SK-N-SH (cell line): Measurements from ENCODE around the gene CCDC28A. TPM values are rescaled to one million over a fixed set of nuclear protein-coding genes. Genes with fewer than 3 reads are reported as not detected.

Source experiments
- CTCF ChIA-PET: fragments of 300-600, 350-600 bp; formaldehyde crosslinking; extraction: SDS; loops from one replicate; lab custom pipeline; 2021; lab: Yijun Ruan, JAX
- POLR2A ChIA-PET: fragments of 350-600 bp; sonication (Branson Sonifier 250); formaldehyde crosslinking; extraction: SDS; loops from one replicate; lab custom pipeline; 2020; ENCODE audit warnings: antibody characterized with exemption, inconsistent platforms; lab: Yijun Ruan, JAX
- DNase-seq: peaks from one replicate; pipeline ENCODE4 v3.0.0; 2012
- H2AFZ ChIP-seq: fragments of 200-600 bp; sonication (generic); 2 replicates; pipeline ENCODE4 v1.8.1; 2016; ENCODE audit warnings: antibody characterized with exemption, mild to moderate bottlenecking, low read depth
- H3F3A ChIP-seq: fragments of 200-600 bp; sonication (generic); replicated peaks from 2 replicates; pipeline ENCODE3; 2016; ENCODE audit warnings: antibody characterized with exemption, mild to moderate bottlenecking; ENCODE audit not compliant: insufficient read depth
- H3K27ac ChIP-seq, 2 experiments: fragments of 200-500 bp in 1 of 2; fragments of 200-600 bp in 1 of 2; sonication (Bioruptor generic) in 1 of 2; sonication (generic), shearing (Covaris generic) in 1 of 2; 2 replicates each; pipeline versions ENCODE4 v1.5.1 to v1.6.1; 2014 to 2016; ENCODE audit warnings: low read depth in 2 of 2, inconsistent platforms in 1 of 2, low read length in 1 of 2, mild to moderate bottlenecking in 1 of 2, mixed read lengths in 1 of 2
- H3K27me3 ChIP-seq: fragments of 200-600 bp; sonication (generic), shearing (Covaris generic); 2 replicates; pipeline ENCODE4 v1.6.1; 2016; ENCODE audit warnings: mixed run types; ENCODE audit not compliant: insufficient read depth
- H3K36me3 ChIP-seq, 2 experiments: fragments of 200-500 bp in 1 of 2; fragments of 200-600 bp in 1 of 2; sonication (Bioruptor generic) in 1 of 2; sonication (generic) in 1 of 2; replicated peaks in 1 of 2; 2 replicates each; pipeline versions ENCODE3 to v1.5.1; 2014 to 2016; ENCODE audit warnings: low read length in 1 of 2, mild to moderate bottlenecking in 1 of 2; ENCODE audit not compliant: insufficient read depth in 2 of 2, control insufficient read depth in 1 of 2
- H3K4me1 ChIP-seq, 2 experiments: fragments of 200-500 bp in 1 of 2; fragments of 200-600 bp in 1 of 2; sonication (Bioruptor generic) in 1 of 2; sonication (generic), shearing (Covaris generic) in 1 of 2; 2 replicates each; pipeline versions ENCODE4 v1.5.1 to v1.6.1; 2014 to 2016; ENCODE audit warnings: low read depth in 1 of 2, low read length in 1 of 2, mixed run types in 1 of 2; ENCODE audit not compliant: insufficient read depth in 2 of 2, control insufficient read depth in 1 of 2
- H3K4me2 ChIP-seq: fragments of 200-600 bp; sonication (generic), shearing (Covaris generic); 2 replicates; pipeline ENCODE4 v1.6.1; 2017; ENCODE audit warnings: mixed run types
- H3K4me3 ChIP-seq, 2 experiments: fragments of 200-500 bp in 1 of 2; fragments of 200-600 bp in 1 of 2; sonication (Bioruptor generic) in 1 of 2; sonication (generic), shearing (Covaris generic) in 1 of 2; 2 replicates each; pipeline versions ENCODE4 v1.5.1 to v1.8.1; 2014 to 2016; ENCODE audit warnings: low read depth in 2 of 2, inconsistent platforms in 1 of 2, low read length in 1 of 2, mild to moderate bottlenecking in 1 of 2, mixed read lengths in 1 of 2, moderate library complexity in 1 of 2
- H3K79me2 ChIP-seq: fragments of 200-600 bp; sonication (generic); 2 replicates; pipeline ENCODE4 v1.8.1; 2017; ENCODE audit warnings: mild to moderate bottlenecking; ENCODE audit not compliant: insufficient read depth
- H3K9ac ChIP-seq: fragments of 200-600 bp; sonication (generic); 2 replicates; pipeline ENCODE4 v1.6.1; 2017; ENCODE audit warnings: mixed run types
- H3K9me2 ChIP-seq: fragments of 200-600 bp; sonication (generic); 2 replicates; pipeline ENCODE4 v1.6.1; 2017; ENCODE audit warnings: mixed run types
- H3K9me3 ChIP-seq: fragments of 200-600 bp; sonication (generic); 2 replicates; pipeline ENCODE4 v1.6.1; 2017; ENCODE audit warnings: mixed run types, mild to moderate bottlenecking, moderate library complexity
- H4K20me1 ChIP-seq: fragments of 200-600 bp; sonication (generic); 2 replicates; pipeline ENCODE4 v1.6.1; 2017; ENCODE audit warnings: mild to moderate bottlenecking, mixed run types; ENCODE audit not compliant: insufficient read depth
- CHD2 ChIP-seq: fragments of 150-350 bp; IDR thresholded peaks from 2 replicates; pipeline ENCODE4 v1.6.1; 2018; ENCODE audit warnings: low read length; ENCODE audit not compliant: partially characterized antibody
- ELF1 ChIP-seq: IDR thresholded peaks from 2 replicates; pipeline ENCODE4 v1.4.0; 2012
- EP300 ChIP-seq, 2 experiments: IDR thresholded peaks; 2 replicates each; pipeline versions ENCODE4 v1.4.0 to v1.6.1; 2012; ENCODE audit warnings: borderline replicate concordance in 1 of 2, low read depth in 1 of 2, low read length in 1 of 2
- FOSL2 ChIP-seq: IDR thresholded peaks from 2 replicates; pipeline ENCODE4 v1.4.0; 2012; ENCODE audit warnings: low read depth, mild to moderate bottlenecking, moderate library complexity, borderline replicate concordance
- GATA2 ChIP-seq: sonication (generic); formaldehyde crosslinking; IDR thresholded peaks from 2 replicates; pipeline ENCODE4 v1.5.0; 2020; ENCODE audit warnings: mild to moderate bottlenecking, missing genetic modification reagents
- JUND ChIP-seq: IDR thresholded peaks from 2 replicates; pipeline ENCODE4 v1.4.0; 2012
- MEF2A ChIP-seq: IDR thresholded peaks from 2 replicates; pipeline ENCODE4 v1.4.0; 2012; ENCODE audit warnings: low read depth, borderline replicate concordance
- MXI1 ChIP-seq: IDR thresholded peaks from 2 replicates; pipeline ENCODE4 v1.6.1; 2012; ENCODE audit warnings: mild to moderate bottlenecking, low read depth, low read length, improper control_type of control experiment
- NFIC ChIP-seq: IDR thresholded peaks from 2 replicates; pipeline ENCODE4 v1.4.0; 2012; ENCODE audit warnings: borderline replicate concordance
- RAD21 ChIP-seq: IDR thresholded peaks from 2 replicates; pipeline ENCODE4 v1.6.1; 2012; ENCODE audit warnings: mild to moderate bottlenecking, low read length
- RCOR1 ChIP-seq: fragments of 150-350 bp; IDR thresholded peaks from 2 replicates; pipeline ENCODE4 v1.6.1; 2017; ENCODE audit warnings: antibody characterized with exemption, low read length
- RXRA ChIP-seq: IDR thresholded peaks from 2 replicates; pipeline ENCODE4 v1.4.0; 2012; ENCODE audit warnings: low read depth, mild to moderate bottlenecking, borderline replicate concordance
- SMC3 ChIP-seq: IDR thresholded peaks from 2 replicates; pipeline ENCODE4 v1.6.1; 2012; ENCODE audit warnings: low read depth, low read length, improper control_type of control experiment
- TAF1 ChIP-seq: IDR thresholded peaks from 2 replicates; pipeline ENCODE4 v1.6.1; 2012; ENCODE audit warnings: low read depth, mild to moderate bottlenecking, low read length, moderate library complexity, borderline replicate concordance
- TEAD4 ChIP-seq: IDR thresholded peaks from 2 replicates; pipeline ENCODE4 v1.4.0; 2012; ENCODE audit warnings: mild to moderate bottlenecking, borderline replicate concordance; ENCODE audit not compliant: insufficient read depth
- WGBS: methylation state at CpG from one replicate; pipeline ENCODE4 v1.1.6; 2017; ENCODE audit warnings: low lambda C conversion rate; 5-methylcytosine and 5-hydroxymethylcytosine counted together
- polyA plus RNA-seq, 3 experiments: library from polyadenylated mRNA; depleted of rRNA; stranded (reverse); fragments of >200 nt; gene quantifications; 2 replicates each; pipeline ENCODE4 v1.2.3, GENCODE V29; 2012
- TF ChIP-seq, protein P1 (sequence below): IDR thresholded peaks from 2 replicates; pipeline ENCODE4 v1.6.1; 2012; ENCODE audit warnings: mild to moderate bottlenecking, low read depth, low read length, moderate library complexity
- TF ChIP-seq, protein P2 (sequence below): fragments of 200-600 bp; sonication (generic); IDR thresholded peaks from 2 replicates; pipeline ENCODE4 v1.6.1; 2017; ENCODE audit warnings: antibody characterized with exemption, mild to moderate bottlenecking, moderate library complexity

CCDC28A gene
- polyA plus RNA-seq, 1 of the 3 experiments (the other 2 are of a cell fraction) = 11.4 TPM

DNA sequence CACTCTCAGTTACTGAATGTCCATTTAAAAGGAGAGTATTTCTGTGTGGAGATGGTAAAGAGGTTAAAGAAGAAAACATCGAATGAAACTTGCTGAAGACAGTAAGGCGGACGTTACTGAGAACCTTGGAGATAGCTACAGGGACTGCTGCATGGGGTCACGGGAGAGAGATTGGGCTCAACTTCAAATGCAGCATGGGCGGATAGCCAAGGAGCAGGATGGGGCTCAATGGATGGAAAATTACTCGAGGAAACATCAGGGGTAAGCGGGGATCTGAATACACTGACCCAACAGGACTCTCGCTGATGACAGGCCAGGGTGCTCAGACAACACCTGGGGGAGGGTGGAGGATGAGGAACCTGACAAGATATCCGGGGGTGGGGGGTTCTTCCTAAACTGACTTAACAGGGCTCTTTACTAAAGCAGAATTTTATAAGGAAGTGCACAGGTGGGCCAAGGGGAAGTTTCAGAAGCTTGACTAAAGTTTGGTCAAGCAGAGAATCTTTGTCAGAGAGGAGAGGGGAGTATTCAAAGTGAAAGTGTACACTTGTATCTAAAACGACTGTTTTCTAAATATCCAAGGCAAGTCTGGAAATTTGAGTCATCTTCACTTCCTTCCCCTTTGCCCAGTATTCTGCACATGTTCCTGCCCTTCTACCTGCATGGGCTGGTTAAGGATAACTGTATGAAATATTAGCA, 45.1 kb downstream of the CCDC28A start:
- 80% methylated on average over 10 of the region's 10 CpGs for WGBS
- no peaks in the 10 kb centered on the region; a peak in 1 of 4 replicates for H3K4me1 ChIP-seq
- H3K9me3 ChIP-seq = no peaks in the 10 kb centered on the region
- no peaks in the 10 kb centered on the region for H3K36me3 ChIP-seq
- no peak overlapping the region for H3K27ac ChIP-seq
- DNase-seq = no peak
- ChIA-PET POLR2A (no interaction called here), CTCF (interaction anchor here (1.3 to 2.4 kb wide), 3 partner anchors 13 to 546 kb away, joined by 4 to 9 read pairs (median 5); no protein-coding TSS in a partner anchor)
- H3K27me3 ChIP-seq = no peaks in the 10 kb centered on the region
- H3K4me2 ChIP-seq = no peak overlapping the region
- no peak overlapping the region for H3K4me3 ChIP-seq
- no peak overlapping the region for H2AFZ ChIP-seq
- H4K20me1 ChIP-seq = no peaks in the 10 kb centered on the region
- TF ChIP-seq ELF1 (no peak), CHD2 (no peak), MEF2A (no peak), TAF1 (no peak), TEAD4 (no peak), RXRA (no peak), MXI1 (no peak), FOSL2 (no peak), NFIC (no peak), GATA2 (CRISPR knock-in tag) (no peak), JUND (no peak)
- TF ChIP-seq, protein P1, sequence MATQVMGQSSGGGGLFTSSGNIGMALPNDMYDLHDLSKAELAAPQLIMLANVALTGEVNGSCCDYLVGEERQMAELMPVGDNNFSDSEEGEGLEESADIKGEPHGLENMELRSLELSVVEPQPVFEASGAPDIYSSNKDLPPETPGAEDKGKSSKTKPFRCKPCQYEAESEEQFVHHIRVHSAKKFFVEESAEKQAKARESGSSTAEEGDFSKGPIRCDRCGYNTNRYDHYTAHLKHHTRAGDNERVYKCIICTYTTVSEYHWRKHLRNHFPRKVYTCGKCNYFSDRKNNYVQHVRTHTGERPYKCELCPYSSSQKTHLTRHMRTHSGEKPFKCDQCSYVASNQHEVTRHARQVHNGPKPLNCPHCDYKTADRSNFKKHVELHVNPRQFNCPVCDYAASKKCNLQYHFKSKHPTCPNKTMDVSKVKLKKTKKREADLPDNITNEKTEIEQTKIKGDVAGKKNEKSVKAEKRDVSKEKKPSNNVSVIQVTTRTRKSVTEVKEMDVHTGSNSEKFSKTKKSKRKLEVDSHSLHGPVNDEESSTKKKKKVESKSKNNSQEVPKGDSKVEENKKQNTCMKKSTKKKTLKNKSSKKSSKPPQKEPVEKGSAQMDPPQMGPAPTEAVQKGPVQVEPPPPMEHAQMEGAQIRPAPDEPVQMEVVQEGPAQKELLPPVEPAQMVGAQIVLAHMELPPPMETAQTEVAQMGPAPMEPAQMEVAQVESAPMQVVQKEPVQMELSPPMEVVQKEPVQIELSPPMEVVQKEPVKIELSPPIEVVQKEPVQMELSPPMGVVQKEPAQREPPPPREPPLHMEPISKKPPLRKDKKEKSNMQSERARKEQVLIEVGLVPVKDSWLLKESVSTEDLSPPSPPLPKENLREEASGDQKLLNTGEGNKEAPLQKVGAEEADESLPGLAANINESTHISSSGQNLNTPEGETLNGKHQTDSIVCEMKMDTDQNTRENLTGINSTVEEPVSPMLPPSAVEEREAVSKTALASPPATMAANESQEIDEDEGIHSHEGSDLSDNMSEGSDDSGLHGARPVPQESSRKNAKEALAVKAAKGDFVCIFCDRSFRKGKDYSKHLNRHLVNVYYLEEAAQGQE = no peak
- H3K79me2 ChIP-seq = no peaks in the 10 kb centered on the region
- no peaks in the 10 kb centered on the region for H3K9me2 ChIP-seq
- H3F3A ChIP-seq = no peaks in the 10 kb centered on the region
- no peak overlapping the region for H3K9ac ChIP-seq

DNA sequence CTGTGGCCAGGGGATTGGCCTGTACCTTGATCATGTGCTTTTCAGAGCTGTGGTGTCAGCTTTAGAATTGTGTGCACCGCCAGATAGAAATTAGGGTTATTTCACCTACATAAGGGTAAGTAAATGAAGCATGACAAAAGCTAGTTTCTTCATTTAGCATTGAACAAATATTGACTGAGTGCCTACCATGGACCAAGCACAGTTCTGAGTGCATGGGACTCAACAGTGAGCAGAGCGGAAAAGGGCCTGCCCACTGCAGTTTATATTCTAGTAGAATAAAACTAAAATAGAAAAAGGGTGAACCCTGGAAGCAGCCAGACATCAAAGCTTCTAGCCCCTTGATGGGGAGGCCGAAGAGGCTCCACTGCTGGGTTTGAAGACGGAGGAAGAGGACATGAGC, 48.0 kb downstream of the CCDC28A start:
- no peaks in the 10 kb centered on the region for H3K36me3 ChIP-seq
- POLR2A ChIA-PET = no interaction called here
- H3K79me2 ChIP-seq = no peaks in the 10 kb centered on the region
- no peak for DNase-seq
- no peaks in the 10 kb centered on the region for H3K9me2 ChIP-seq
- no peaks in the 10 kb centered on the region for H3K27me3 ChIP-seq
- no peaks in the 10 kb centered on the region for H3F3A ChIP-seq
- H3K4me2 ChIP-seq = no peak overlapping the region
- H3K27ac ChIP-seq = no peak overlapping the region
- no peaks in the 10 kb centered on the region for H4K20me1 ChIP-seq
- no peak overlapping the region for H3K4me3 ChIP-seq
- TF ChIP-seq JUND (no peak), RXRA (no peak), SMC3 (no peak), RCOR1 (no peak), RAD21 (no peak), EP300 (IDR thresholded peaks at IDR 0.05; ENCODE audit: borderline replicate concordance in 1 of 2, low read depth in 1 of 2, low read length in 1 of 2) (no peak), TAF1 (no peak), GATA2 (CRISPR knock-in tag) (no peak), ELF1 (no peak)
- TF ChIP-seq, protein P2, sequence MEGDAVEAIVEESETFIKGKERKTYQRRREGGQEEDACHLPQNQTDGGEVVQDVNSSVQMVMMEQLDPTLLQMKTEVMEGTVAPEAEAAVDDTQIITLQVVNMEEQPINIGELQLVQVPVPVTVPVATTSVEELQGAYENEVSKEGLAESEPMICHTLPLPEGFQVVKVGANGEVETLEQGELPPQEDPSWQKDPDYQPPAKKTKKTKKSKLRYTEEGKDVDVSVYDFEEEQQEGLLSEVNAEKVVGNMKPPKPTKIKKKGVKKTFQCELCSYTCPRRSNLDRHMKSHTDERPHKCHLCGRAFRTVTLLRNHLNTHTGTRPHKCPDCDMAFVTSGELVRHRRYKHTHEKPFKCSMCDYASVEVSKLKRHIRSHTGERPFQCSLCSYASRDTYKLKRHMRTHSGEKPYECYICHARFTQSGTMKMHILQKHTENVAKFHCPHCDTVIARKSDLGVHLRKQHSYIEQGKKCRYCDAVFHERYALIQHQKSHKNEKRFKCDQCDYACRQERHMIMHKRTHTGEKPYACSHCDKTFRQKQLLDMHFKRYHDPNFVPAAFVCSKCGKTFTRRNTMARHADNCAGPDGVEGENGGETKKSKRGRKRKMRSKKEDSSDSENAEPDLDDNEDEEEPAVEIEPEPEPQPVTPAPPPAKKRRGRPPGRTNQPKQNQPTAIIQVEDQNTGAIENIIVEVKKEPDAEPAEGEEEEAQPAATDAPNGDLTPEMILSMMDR = no peak
- no peak overlapping the region for H3K9ac ChIP-seq
- H3K4me1 ChIP-seq = no peaks in the 10 kb centered on the region
- WGBS = 79% methylated on average over 4 of the region's 4 CpGs
- H2AFZ ChIP-seq = no peak overlapping the region
- H3K9me3 ChIP-seq = no peaks in the 10 kb centered on the region
- CTCF ChIA-PET = interaction anchor here (1.3 kb wide), 1 partner anchor 543 kb away, joined by 4 read pairs; no protein-coding TSS in a partner anchor
